ENCODE data around the gene MED13.
"Not testable (repeated sequence)": the region's sequence is repeated elsewhere in the genome, so short reads cannot be mapped to it uniquely, and the experiment has no call there.

Gene MED13

DNA sequence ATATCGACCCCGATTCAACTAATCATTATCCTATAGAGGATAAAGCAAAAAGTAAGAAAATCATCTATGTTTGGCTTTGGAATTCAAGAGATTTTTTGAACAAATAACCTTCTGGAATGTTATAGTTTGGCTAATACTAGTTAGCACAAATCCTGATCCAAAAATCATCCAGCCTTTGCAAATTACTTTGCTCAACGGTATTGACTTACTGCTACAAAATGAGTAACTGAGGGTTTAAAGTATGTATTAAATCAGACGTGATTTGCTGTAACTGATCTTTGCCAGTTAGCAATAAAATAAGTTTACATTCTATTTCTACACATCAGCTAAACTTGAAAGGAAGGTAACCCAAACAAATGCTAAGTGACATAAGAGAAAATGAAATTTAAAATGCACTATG, 6.5 kb downstream of the MED13 start:
- no peak for DNase-seq (ENCODE audit: low read depth)

- no peak for DNase-seq (ENCODE audit: low read depth)
These were observed 7.4 kb downstream of the MED13 start for GRCh38 chr17:62057696-62058095.

GRCh38 chr17:62052765-62053338, 12.2 kb downstream of the MED13 start:
- no peak for DNase-seq (ENCODE audit: low read depth)

GRCh38 chr17:62051053-62051452, 14.0 kb downstream of the MED13 start:
- DNase-seq (ENCODE audit: low read depth) = no peak

- no peak for DNase-seq (ENCODE audit: low read depth)
These were observed 15.8 kb downstream of the MED13 start for GRCh38 chr17:62049299-62049698.

- no peak for DNase-seq (ENCODE audit: low read depth)
These were observed 16.8 kb downstream of the MED13 start for GRCh38 chr17:62048262-62048661.

DNA sequence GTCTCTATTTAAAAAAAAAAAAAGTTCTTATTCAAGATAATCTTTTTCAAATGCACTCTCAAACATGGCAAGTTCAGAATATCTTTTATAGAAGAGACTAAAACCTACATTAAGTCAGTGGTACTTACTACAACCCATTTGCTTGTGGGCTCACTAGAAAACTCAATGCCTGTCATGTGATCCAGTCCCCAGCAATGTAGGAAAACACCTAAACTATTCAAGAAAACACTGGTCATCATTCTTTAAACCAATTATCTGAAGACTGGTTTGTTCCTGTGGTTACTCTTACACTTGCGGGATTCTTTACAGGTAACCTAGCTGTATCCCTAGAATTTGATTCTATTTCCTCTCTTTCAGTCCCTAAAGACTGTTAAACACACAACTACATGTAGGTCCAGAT, 19.6 kb downstream of the MED13 start:
- no peak for DNase-seq (ENCODE audit: low read depth)

DNA sequence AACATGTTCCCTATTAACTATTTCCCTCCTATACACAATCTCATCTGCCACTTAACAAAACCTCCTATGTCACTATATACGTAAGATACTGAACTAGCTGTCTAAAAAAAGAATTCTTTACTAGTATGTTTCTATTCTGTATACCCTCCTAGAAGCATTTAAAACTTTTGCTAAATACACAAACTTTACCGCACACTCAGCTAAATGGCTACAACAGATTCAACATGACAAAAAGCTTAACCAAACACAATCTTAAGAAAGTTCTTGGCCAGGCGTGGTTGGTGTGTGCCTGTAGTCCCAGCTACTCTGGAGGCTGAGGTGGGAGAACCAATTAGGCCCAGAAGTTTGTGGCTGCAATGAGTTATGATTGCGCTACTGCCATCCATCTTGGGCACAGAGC, 20.0 kb downstream of the MED13 start:
- no peak for DNase-seq (ENCODE audit: low read depth)

DNA sequence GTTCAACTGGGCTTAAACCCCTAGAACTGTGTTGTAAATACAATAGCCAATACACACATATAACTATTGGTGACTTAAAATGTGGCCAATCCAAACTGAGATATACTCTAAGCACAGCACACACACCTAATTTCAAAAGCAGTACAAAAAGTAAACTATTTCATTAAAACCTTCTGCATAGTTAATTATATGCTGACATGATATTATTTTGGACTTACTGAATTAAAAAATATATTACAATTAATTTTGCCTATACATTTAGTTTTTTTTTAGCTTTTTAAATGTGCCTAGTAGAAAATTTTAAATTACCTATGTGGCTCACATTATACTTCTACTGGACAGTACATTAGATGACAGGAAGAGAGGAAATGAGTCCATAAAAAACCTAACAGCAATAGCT, 21.5 kb downstream of the MED13 start:
- DNase-seq (ENCODE audit: low read depth) = no peak

- no peak for DNase-seq (ENCODE audit: low read depth)
These were observed 21.9 kb downstream of the MED13 start for GRCh38 chr17:62043140-62043539.

DNA sequence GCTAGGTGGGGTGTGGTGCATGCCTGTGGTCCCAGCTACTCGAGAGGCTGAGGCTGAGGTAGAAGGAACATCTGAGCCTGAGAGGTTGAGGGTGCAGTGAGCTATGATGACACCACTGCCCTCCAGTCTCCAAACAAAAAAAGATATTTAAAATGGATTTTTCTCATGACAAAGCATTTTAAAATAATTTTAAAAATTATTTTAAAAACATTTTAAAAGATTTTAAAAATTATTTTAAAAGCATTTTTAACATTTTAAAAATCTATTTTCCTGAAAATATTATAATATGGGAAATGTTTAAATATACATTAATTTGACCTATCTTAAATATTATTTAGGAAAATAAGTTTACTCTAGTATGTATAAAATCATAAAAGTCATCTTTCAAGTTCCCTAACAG, 26.8 kb downstream of the MED13 start:
- no peak for DNase-seq (ENCODE audit: low read depth)

GRCh38 chr17:62033317-62033716, 31.8 kb downstream of the MED13 start:
- no peak for DNase-seq (ENCODE audit: low read depth)

DNA sequence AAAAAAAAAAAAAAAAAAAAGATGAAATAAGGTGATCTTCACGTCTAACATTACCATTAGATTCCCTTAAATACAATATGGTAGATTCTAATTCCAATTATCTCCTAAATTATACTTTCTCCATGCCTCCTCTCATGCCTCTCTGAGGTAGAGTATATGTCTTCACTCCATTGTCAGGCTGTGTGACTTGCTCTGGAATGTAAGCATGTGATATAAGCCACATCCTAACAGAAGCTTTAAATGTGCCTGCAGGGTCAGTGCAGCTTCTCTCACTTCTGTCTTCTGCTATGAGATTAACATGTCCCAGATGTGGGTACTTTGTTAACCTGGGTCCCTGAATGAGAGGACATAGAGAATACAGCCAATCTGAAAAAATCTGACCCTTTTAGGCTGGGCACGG, 32.6 kb downstream of the MED13 start:
- no peak for DNase-seq (ENCODE audit: low read depth)

- DNase-seq (ENCODE audit: low read depth) = no peak
These were observed 34.8 kb downstream of the MED13 start for GRCh38 chr17:62030264-62030663.

DNA sequence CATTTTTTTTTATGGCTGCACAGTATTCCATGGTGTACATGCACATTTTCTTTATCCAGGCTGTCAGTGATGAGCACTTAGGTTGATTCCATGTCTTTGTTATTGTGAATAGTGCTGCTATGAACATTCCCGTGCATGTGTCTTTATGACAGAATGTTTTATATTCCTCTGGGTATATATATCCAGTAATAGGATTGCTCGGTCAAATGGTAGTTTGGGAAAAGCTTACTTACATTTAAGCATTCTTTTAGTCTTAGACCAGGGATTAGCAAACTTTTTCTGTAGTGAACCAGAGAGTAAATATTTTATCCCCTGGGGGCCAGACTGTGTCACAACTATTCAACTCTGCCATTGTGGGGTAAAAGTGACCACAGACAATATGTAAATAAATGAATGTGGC, 40.2 kb downstream of the MED13 start:
- DNase-seq (ENCODE audit: low read depth) = no peak

DNA sequence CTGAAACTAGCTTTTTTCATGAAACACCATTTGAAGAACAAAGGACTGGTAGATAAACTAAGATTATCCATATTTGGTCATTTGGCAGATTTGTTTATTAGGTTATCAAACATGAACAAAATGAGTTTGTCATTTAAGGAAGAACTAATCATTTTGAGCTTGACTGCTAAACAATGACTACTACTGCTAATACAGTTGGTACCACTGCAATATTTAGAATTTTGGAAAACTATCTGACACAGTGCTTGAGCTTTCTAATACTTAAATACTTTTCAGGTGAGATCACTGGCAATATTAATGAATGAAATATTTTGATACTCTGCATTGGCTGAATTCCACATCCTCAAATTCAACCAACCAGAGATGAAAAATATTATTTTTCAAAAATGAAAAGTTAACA, 47.2 kb downstream of the MED13 start:
- DNase-seq (ENCODE audit: low read depth) = no peak

DNA sequence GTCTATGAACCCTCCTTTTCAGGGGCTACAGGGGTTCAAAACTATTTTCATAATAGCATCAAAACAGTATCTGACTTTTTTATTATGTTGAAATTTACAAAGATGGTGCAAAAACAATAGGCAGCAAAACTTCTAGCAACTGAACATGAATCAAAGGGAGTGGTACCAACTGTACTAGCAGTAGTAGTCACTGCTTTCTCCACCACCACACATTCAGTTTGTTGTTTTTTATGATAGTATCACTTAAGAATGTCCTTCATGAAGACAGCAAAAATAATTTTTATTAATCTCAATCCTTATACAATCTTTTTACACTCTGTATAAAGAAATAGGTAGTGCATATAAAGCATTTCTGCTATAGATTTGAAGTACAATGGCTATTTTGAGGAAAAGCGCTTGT, 47.6 kb downstream of the MED13 start:
- no peak for DNase-seq (ENCODE audit: low read depth)

DNA sequence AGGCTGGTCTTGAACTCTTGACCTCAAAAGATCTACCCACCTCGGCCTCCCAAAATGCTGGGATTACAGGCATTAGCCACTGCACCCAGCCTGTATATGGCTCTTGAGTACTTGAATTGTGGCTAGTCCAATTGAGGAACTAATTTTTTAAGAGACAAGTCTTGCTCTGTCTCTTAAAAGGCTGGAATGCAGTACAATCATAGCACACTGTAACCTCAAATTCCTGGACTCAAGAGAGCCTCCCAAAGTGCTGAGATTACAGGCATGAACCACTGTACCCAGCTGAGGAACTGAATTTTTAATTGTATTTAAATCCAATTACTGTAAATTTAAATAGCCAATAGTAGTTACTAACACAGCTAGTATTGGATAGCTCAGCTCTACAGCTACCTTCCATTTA, 50.6 kb downstream of the MED13 start:
- no peak for DNase-seq (ENCODE audit: low read depth)

- DNase-seq (ENCODE audit: low read depth) = no peak
These were observed 55.9 kb downstream of the MED13 start for GRCh38 chr17:62009220-62009619.

DNA sequence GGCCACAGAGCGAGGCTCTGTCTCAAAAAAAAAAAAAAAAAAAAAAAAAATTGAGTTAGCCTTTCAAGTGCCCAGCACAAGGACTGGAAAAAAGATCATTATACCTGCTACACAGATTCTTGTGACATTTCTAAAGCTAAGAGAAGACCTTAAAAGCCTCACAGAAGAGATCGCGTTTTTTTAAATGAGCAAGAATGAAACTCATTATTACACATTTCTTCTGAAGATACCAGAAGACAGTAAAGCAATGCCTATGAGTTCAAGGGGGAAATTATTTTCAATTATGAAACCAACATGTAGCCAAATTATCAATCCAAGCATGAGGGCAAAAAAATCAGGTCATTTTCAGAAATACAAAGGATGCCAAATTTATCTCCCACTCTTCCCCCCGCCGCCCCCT, 56.8 kb downstream of the MED13 start:
- no peak for DNase-seq (ENCODE audit: low read depth)

DNA sequence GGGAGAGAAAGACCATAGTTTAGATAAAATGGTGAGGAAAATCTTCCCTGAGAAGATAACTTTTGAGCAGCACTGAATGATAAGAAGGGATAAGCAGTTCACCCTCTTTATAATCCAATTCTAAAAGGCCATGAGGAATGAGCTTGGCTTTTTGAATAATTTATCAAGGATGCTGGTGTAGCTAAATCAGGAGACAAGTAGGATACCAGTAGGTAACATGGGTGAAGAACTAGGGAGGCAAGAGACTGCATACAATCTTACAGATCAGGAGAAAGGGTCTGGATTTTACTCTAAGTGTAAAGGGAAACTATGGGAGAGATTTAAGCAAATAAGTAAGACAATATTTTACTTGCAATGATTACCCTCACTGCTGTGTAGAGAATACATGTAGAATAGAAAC, 60.7 kb downstream of the MED13 start:
- no peak for DNase-seq (ENCODE audit: low read depth)

DNA sequence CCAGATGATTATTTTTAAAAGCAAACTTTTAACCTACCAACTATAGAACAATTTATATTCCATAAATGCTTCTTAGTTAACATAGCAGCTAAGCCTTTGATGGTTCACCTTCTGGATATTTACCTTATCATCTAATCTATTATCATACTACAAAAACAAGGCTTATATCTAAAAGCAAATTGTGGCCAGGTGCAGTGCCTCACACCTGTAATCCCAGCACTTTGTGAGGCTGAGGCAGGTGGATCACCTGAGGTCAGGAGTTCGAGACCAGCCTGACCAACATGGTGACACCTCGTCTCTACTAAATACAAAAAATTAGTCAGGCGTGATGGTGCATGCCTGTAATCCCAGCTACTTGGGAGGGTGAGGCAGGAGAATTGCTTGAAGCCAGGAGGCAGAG, 61.9 kb downstream of the MED13 start:
- DNase-seq (ENCODE audit: low read depth) = not testable (repeated sequence)

GRCh38 chr17:62001105-62001504, 64.0 kb downstream of the MED13 start:
- no peak for DNase-seq (ENCODE audit: low read depth)

DNA sequence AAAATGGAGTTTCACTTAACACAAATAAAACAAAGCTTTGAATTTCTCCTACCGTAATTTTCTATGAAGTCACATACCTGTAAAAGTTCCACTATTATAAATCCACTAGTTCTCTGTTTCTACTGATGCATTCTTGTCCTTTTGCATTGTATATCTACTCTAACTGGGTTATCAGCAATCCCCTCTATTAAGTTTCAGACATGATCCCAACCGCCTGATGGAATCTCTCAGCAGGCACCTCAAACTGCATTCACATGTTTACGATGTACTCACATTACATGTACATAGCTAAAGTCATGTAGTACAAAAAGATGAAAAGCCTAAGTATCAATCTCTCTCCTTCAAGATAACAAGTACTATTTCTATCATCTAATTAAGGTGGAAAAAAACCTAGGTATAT, 64.9 kb downstream of the MED13 start:
- no peak for DNase-seq (ENCODE audit: low read depth)

DNA sequence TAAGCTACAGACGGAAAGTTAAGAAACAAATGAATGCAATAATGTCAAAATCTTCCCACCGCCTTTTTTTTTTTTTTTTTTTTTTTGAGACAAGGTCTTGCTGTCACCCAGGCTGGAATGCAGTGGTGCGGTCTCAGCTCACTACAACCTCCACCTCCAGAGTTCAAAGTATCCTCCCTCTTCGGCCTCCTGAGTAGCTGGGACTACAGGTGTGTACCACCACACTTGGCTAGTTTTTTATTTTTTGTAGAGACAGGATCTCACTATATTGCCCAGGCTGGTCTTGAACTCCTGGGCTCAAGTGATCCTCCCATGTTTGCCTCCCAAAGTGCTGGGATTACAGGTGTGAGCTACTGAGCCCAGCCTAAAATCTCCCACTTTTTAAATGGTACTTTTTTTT, 66.5 kb downstream of the MED13 start:
- not testable (repeated sequence) for DNase-seq (ENCODE audit: low read depth)

All from CMK (cell line).